Neural cell (in vitro differentiated cells): ENCODE data around the gene HEY2. TPM values are rescaled to one million over a fixed set of nuclear protein-coding genes. Genes with fewer than 3 reads are reported as not detected.

ENCODE experiments used
- H2AFZ ChIP-seq: fragments of 200-600, 300-800 bp; sonication (generic), shearing (Covaris generic); 2 replicates; pipeline ENCODE4 v1.6.0; 2014; ENCODE audit warnings: low read depth, mild to moderate bottlenecking, antibody characterized with exemption, low read length, moderate library complexity
- H3F3A ChIP-seq: fragments of 200-600 bp; shearing (Covaris generic); 2 replicates; pipeline ENCODE4 v1.6.1; 2016; ENCODE audit warnings: mild to moderate bottlenecking, moderate library complexity, mixed read lengths, antibody characterized with exemption, low read length; ENCODE audit not compliant: insufficient read depth, poor library complexity, severe bottlenecking
- H3K27ac ChIP-seq: fragments of 200-600, 300-800 bp; sonication (generic), shearing (Covaris generic); 2 replicates; pipeline ENCODE4 v1.5.1; 2014; ENCODE audit warnings: mild to moderate bottlenecking, low read length, moderate library complexity
- H3K27me3 ChIP-seq: fragments of 300-800, 200-600 bp; sonication (generic), shearing (Covaris generic); 2 replicates; pipeline ENCODE4 v1.6.0; 2014; ENCODE audit warnings: mild to moderate bottlenecking, low read depth, low read length, moderate library complexity; ENCODE audit not compliant: insufficient read depth
- H3K36me3 ChIP-seq: fragments of 300-800, 200-600 bp; sonication (generic), shearing (Covaris generic); 2 replicates; pipeline ENCODE4 v1.5.1; 2014; ENCODE audit warnings: mild to moderate bottlenecking, antibody characterized with exemption, low read length, moderate library complexity; ENCODE audit not compliant: insufficient read depth
- H3K4me2 ChIP-seq: fragments of 300-800, 200-600 bp; sonication (generic), shearing (Covaris generic); 2 replicates; pipeline ENCODE4 v1.6.0; 2014; ENCODE audit warnings: mild to moderate bottlenecking, low read length
- H3K4me3 ChIP-seq: fragments of 300-800, 200-600 bp; sonication (generic), shearing (Covaris generic); 2 replicates; pipeline ENCODE4 v1.5.1; 2014; ENCODE audit warnings: mild to moderate bottlenecking, low read length, moderate library complexity
- H3K79me2 ChIP-seq: fragments of 200-600 bp; shearing (Covaris generic); replicated peaks from 2 replicates; pipeline ENCODE4 v1.6.0; 2014; ENCODE audit warnings: mild to moderate bottlenecking, low read length, moderate library complexity; ENCODE audit not compliant: insufficient read depth
- H3K9ac ChIP-seq: fragments of 300-800, 200-600 bp; sonication (generic), shearing (Covaris generic); 2 replicates; pipeline ENCODE4 v1.6.1; 2016; ENCODE audit warnings: mild to moderate bottlenecking, low read length, mixed read lengths
- H3K9me2 ChIP-seq: fragments of 200-600 bp; shearing (Covaris generic); 2 replicates; pipeline ENCODE4 v1.6.1; 2016; ENCODE audit warnings: mild to moderate bottlenecking, low read length, mixed read lengths; ENCODE audit not compliant: insufficient read depth
- H3K9me3 ChIP-seq: fragments of 200-600, 300-800 bp; sonication (generic), shearing (Covaris generic); 2 replicates; pipeline ENCODE4 v1.6.1; 2016; ENCODE audit warnings: mild to moderate bottlenecking, mixed run types, low read length, moderate library complexity, mixed read lengths
- H4K20me1 ChIP-seq: fragments of 200-600 bp; shearing (Covaris generic); 2 replicates; pipeline ENCODE4 v1.6.1; 2016; ENCODE audit warnings: mild to moderate bottlenecking, mixed run types; ENCODE audit not compliant: insufficient read depth
- EP300 ChIP-seq: fragments of 450-650 bp; conservative IDR thresholded peaks from 2 replicates; pipeline ENCODE4 v1.6.1; 2014; ENCODE audit warnings: antibody characterized with exemption, mild to moderate bottlenecking, moderate library complexity; ENCODE audit not compliant: poor library complexity, severe bottlenecking
- EZH2 ChIP-seq: fragments of 200-600, 300-800 bp; shearing (Covaris generic), sonication (generic); IDR thresholded peaks from 2 replicates; pipeline ENCODE4 v1.6.1; 2014; ENCODE audit warnings: antibody characterized with exemption, low read length, borderline replicate concordance, mild to moderate bottlenecking; ENCODE audit not compliant: insufficient read depth, poor library complexity, severe bottlenecking
- MXI1 ChIP-seq: fragments of 450-650 bp; conservative IDR thresholded peaks from 2 replicates; pipeline ENCODE4 v1.6.1; 2014; ENCODE audit warnings: antibody characterized with exemption, mild to moderate bottlenecking; ENCODE audit not compliant: poor library complexity, severe bottlenecking
- POLR2AphosphoS5 ChIP-seq: IDR thresholded peaks from 2 replicates; pipeline ENCODE4 v1.6.1; 2012
- RAD21 ChIP-seq: fragments of 450-650 bp; conservative IDR thresholded peaks from 2 replicates; pipeline ENCODE4 v1.6.1; 2014; ENCODE audit warnings: antibody characterized with exemption, mild to moderate bottlenecking, moderate library complexity
- SMC3 ChIP-seq: fragments of 450-650 bp; conservative IDR thresholded peaks from 2 replicates; pipeline ENCODE4 v1.6.1; 2014; ENCODE audit warnings: antibody characterized with exemption, mild to moderate bottlenecking, moderate library complexity; ENCODE audit not compliant: poor library complexity
- TAF1 ChIP-seq: IDR thresholded peaks from 2 replicates; pipeline ENCODE4 v1.6.1; 2012; ENCODE audit warnings: low read depth
- polyA plus RNA-seq: library from polyadenylated mRNA; depleted of rRNA; stranded (reverse); fragments of >200 nt; gene quantifications from 2 replicates; pipeline ENCODE4 v1.2.3, GENCODE V29; 2014
- TF ChIP-seq, protein P1 (sequence below): IDR thresholded peaks from 2 replicates; pipeline ENCODE4 v1.6.1; 2012; ENCODE audit warnings: borderline replicate concordance
- TF ChIP-seq, protein P2 (sequence below): fragments of 450-650 bp; IDR thresholded peaks from 2 replicates; pipeline ENCODE4 v1.5.1; 2014; ENCODE audit warnings: antibody characterized with exemption, mild to moderate bottlenecking, moderate library complexity; ENCODE audit not compliant: poor library complexity, severe bottlenecking

The HEY2 gene
- polyA plus RNA-seq, 1 donor from 2014 or later, result 0.20 TPM

DNA sequence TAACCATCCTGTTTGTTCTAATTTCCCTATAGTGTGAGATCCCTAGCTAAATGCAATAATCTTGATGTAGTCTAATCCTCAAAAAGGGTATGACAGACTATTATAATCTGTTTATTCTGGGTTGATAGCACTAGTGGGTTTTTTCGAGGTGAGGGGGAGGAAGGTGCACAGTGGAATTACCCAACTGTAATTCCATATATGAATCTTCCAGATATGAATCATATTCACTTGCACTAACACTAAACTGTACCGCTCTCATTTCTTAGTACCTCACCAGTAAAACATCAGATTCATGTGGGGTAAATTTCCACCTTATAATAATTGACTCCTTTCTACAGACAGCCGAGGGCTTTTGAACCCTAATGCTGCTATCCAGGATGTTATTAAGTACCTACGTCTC is 57.9 kb downstream of the HEY2 start:
- no peaks in the 10 kb centered on the region for H3K36me3 ChIP-seq
- H3F3A ChIP-seq, result no peaks in the 10 kb centered on the region
- H3K9me2 ChIP-seq, result no peaks in the 10 kb centered on the region
- no peaks in the 10 kb centered on the region for H4K20me1 ChIP-seq
- no peaks in the 10 kb centered on the region for H3K9me3 ChIP-seq
- no peak overlapping the region for H3K9ac ChIP-seq
- no peak overlapping the region for H3K4me2 ChIP-seq
- no peaks in the 10 kb centered on the region for H3K27me3 ChIP-seq
- TF ChIP-seq RAD21, result no peak
- TF ChIP-seq EZH2, result no peak
- TF ChIP-seq, protein P1, sequence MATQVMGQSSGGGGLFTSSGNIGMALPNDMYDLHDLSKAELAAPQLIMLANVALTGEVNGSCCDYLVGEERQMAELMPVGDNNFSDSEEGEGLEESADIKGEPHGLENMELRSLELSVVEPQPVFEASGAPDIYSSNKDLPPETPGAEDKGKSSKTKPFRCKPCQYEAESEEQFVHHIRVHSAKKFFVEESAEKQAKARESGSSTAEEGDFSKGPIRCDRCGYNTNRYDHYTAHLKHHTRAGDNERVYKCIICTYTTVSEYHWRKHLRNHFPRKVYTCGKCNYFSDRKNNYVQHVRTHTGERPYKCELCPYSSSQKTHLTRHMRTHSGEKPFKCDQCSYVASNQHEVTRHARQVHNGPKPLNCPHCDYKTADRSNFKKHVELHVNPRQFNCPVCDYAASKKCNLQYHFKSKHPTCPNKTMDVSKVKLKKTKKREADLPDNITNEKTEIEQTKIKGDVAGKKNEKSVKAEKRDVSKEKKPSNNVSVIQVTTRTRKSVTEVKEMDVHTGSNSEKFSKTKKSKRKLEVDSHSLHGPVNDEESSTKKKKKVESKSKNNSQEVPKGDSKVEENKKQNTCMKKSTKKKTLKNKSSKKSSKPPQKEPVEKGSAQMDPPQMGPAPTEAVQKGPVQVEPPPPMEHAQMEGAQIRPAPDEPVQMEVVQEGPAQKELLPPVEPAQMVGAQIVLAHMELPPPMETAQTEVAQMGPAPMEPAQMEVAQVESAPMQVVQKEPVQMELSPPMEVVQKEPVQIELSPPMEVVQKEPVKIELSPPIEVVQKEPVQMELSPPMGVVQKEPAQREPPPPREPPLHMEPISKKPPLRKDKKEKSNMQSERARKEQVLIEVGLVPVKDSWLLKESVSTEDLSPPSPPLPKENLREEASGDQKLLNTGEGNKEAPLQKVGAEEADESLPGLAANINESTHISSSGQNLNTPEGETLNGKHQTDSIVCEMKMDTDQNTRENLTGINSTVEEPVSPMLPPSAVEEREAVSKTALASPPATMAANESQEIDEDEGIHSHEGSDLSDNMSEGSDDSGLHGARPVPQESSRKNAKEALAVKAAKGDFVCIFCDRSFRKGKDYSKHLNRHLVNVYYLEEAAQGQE, result no peak
- no peak for TF ChIP-seq POLR2AphosphoS5
- no peak for TF ChIP-seq EP300
- no peak for TF ChIP-seq TAF1
- H3K79me2 ChIP-seq, result no peaks in the 10 kb centered on the region
- no peak overlapping the region for H3K27ac ChIP-seq
- H3K4me3 ChIP-seq, result no peak overlapping the region
- no peak overlapping the region for H2AFZ ChIP-seq

DNA sequence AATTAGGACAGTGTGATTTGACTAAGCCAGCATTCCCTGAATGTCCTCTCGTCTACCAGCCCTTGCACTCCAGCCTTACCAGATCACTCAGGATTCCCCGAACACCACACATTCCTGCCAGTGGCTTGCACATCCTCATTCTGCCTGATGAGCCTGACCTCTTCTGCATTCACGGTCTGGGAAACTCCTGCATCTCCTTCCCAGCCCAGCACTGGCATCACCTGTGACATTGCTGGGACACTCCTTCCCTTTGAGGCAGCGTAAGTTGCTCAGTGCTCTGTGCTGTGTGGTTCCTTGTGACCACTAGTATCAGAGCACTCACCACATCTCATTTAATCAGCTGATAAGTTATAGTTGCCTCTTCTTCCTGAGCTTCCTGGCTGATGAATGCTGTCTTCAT is 58.6 kb downstream of the HEY2 start:
- H3K27ac ChIP-seq, result no peak overlapping the region
- H2AFZ ChIP-seq, result no peak overlapping the region
- no peak overlapping the region for H3K4me3 ChIP-seq

More for the DNA sequence above, 58.6 kb downstream of the HEY2 start:
- Histone ChIP-seq H3K4me2 (no peak overlapping the region), H3K27me3 (no peaks in the 10 kb centered on the region), H3K9me3 (no peaks in the 10 kb centered on the region), H4K20me1 (no peaks in the 10 kb centered on the region), H3K36me3 (no peaks in the 10 kb centered on the region), H3F3A (no peaks in the 10 kb centered on the region), H3K79me2 (no peaks in the 10 kb centered on the region), H3K9ac (no peak overlapping the region), H3K9me2 (no peaks in the 10 kb centered on the region)
- TF ChIP-seq EZH2 (no peak), RAD21 (no peak), MXI1 (no peak), SMC3 (no peak), POLR2AphosphoS5 (no peak), EP300 (no peak), TAF1 (no peak)
- TF ChIP-seq, protein P2, sequence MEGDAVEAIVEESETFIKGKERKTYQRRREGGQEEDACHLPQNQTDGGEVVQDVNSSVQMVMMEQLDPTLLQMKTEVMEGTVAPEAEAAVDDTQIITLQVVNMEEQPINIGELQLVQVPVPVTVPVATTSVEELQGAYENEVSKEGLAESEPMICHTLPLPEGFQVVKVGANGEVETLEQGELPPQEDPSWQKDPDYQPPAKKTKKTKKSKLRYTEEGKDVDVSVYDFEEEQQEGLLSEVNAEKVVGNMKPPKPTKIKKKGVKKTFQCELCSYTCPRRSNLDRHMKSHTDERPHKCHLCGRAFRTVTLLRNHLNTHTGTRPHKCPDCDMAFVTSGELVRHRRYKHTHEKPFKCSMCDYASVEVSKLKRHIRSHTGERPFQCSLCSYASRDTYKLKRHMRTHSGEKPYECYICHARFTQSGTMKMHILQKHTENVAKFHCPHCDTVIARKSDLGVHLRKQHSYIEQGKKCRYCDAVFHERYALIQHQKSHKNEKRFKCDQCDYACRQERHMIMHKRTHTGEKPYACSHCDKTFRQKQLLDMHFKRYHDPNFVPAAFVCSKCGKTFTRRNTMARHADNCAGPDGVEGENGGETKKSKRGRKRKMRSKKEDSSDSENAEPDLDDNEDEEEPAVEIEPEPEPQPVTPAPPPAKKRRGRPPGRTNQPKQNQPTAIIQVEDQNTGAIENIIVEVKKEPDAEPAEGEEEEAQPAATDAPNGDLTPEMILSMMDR, result no peak
- TF ChIP-seq, protein P1, result no peak
